Measurements from ENCODE around the gene AGBL2. TPM values are rescaled to one million over a fixed set of nuclear protein-coding genes. Genes with fewer than 3 reads are reported as not detected.
A peak's percentile ranks its signal among the peaks of the same experiment; 100 is the strongest.
"Not testable (repeated sequence)": the region's sequence is repeated elsewhere in the genome, so short reads cannot be mapped to it uniquely, and the experiment has no call there.

Gene AGBL2
- total and polyA plus RNA-seq, 7 experiments from 2014 or later: 0.33 to 11.3 (median 5.9) TPM

DNA sequence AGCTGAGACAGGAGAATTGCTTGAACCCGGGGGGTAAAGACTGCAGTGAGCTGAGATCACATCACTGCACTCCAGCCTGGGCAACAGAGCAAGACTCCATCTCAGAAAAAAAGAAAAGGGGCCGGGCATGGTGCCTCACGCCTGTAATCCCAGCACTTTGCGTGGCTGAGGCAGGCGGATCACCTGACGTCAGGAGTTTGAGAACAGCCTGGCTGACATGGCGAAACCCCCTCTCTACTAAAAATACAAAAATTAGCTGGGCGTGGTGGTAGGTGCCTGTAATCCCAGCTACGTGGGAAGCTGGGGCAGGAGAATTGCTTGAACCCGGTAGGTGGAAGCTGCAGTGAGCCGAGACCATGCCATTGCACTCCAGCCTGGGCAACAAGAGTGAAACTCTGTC, 78.8 kb downstream of the AGBL2 start:
- CTCF ChIA-PET; H3K4me3 ChIP-seq (ENCODE audit: low read length); H3K27me3 Mint-ChIP-seq; intact Hi-C loops (cut with micrococcal nuclease); H3K9me3 ChIP-seq (ENCODE audit: control insufficient read depth in 2 of 3, low read length in 3 of 3); ATAC-seq; H3K4me3 Mint-ChIP-seq; H3K27ac ChIP-seq (ENCODE audit: low read depth, low read length); H3K4me1 ChIP-seq (ENCODE audit: control insufficient read depth in 2 of 2, insufficient read depth in 2 of 2, low read length in 2 of 2); H3K9me3 Mint-ChIP-seq; H3K27me3 ChIP-seq (ENCODE audit: control insufficient read depth in 2 of 2, insufficient read depth in 2 of 2, low read length in 2 of 2); DNase-seq; H3K27ac Mint-ChIP-seq: not testable (repeated sequence)
- Mint-ChIP-seq H3K36me3 (peaks cover 15 to 42% (median 25%) of the 10 kb centered on the region in 5 donors), H3K4me1 (peaks cover 5 to 16% (median 14%) of the 10 kb centered on the region in 7 donors)
- POLR2A ChIA-PET: interaction anchor here (0.6 kb wide), 1 partner anchor 15 kb away, joined by 5 read pairs; no protein-coding TSS in a partner anchor
- H3K36me3 ChIP-seq (ENCODE audit: control insufficient read depth in 2 of 3, insufficient read depth in 3 of 3, low read length in 3 of 3): peaks cover 0 to 41% (median 4%) of the 10 kb centered on the region in 3 experiments

DNA sequence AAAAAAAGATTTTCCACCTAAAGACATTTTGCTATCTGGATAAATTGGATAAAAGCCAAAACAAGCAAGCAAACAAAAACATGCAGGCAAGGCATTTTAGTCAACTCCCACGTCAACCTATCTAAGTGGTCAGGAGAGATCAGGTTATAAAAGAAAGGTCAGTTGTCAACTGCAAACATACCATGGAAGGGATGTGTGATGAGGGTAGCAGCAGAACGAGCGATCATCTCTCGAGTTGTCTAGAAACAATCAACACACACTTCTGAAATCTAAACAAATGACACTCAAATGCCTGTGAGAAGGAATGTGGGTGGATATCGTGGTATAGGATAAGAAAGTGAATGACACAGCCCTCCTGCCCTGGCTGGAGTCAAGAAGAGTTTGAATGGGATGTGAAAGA, 83.7 kb downstream of the AGBL2 start:
- Mint-ChIP-seq H3K27ac (no peak overlapping the region), H3K4me3 (no peak overlapping the region)
- peaks cover 4 to 64% (median 6%) of the 10 kb centered on the region in 3 experiments for H3K36me3 ChIP-seq (ENCODE audit: control insufficient read depth in 2 of 3, insufficient read depth in 3 of 3, low read length in 3 of 3)

GRCh38 chr11:47628026-47628425, 87.1 kb downstream of the AGBL2 start:
- Mint-ChIP-seq H3K36me3 (peaks cover 11 to 46% (median 22%) of the 10 kb centered on the region in 5 donors), H3K27ac (no peak overlapping the region), H3K9me3 (no peaks in the 10 kb centered on the region), H3K4me3 (no peak overlapping the region), H3K4me1 (no peaks in the 10 kb centered on the region), H3K27me3 (no peaks in the 10 kb centered on the region)
- Histone ChIP-seq H3K27ac (ENCODE audit: low read depth, low read length) (no peak overlapping the region), H3K9me3 (ENCODE audit: control insufficient read depth in 2 of 3, low read length in 3 of 3) (no peaks in the 10 kb centered on the region), H3K36me3 (ENCODE audit: control insufficient read depth in 2 of 3, insufficient read depth in 3 of 3, low read length in 3 of 3) (peaks cover 6 to 75% (median 9%) of the 10 kb centered on the region in 3 experiments), H3K4me3 (ENCODE audit: low read length) (no peak overlapping the region), H3K4me1 (ENCODE audit: control insufficient read depth in 2 of 2, insufficient read depth in 2 of 2, low read length in 2 of 2) (no peaks in the 10 kb centered on the region), H3K27me3 (ENCODE audit: control insufficient read depth in 2 of 2, insufficient read depth in 2 of 2, low read length in 2 of 2) (no peaks in the 10 kb centered on the region)
- DNase-seq (no peak), ATAC-seq (no peak)
- intact Hi-C loops (cut with micrococcal nuclease): no loop called here
- POLR2A ChIA-PET: no interaction called here
- CTCF ChIA-PET: no interaction called here

More for the DNA sequence above, 83.7 kb downstream of the AGBL2 start:
- no peak for ATAC-seq
- Mint-ChIP-seq H3K4me1 (no peaks in the 10 kb centered on the region), H3K36me3 (peaks cover 10 to 57% (median 27%) of the 10 kb centered on the region in 5 donors), H3K9me3 (no peaks in the 10 kb centered on the region), H3K27me3 (no peaks in the 10 kb centered on the region)
- Histone ChIP-seq H3K4me3 (ENCODE audit: low read length) (no peak overlapping the region), H3K4me1 (ENCODE audit: control insufficient read depth in 2 of 2, insufficient read depth in 2 of 2, low read length in 2 of 2) (no peaks in the 10 kb centered on the region), H3K27ac (ENCODE audit: low read depth, low read length) (no peak overlapping the region), H3K27me3 (ENCODE audit: control insufficient read depth in 2 of 2, insufficient read depth in 2 of 2, low read length in 2 of 2) (no peaks in the 10 kb centered on the region), H3K9me3 (ENCODE audit: control insufficient read depth in 2 of 3, low read length in 3 of 3) (no peaks in the 10 kb centered on the region)
- ChIA-PET POLR2A (no interaction called here), CTCF (no interaction called here)
- intact Hi-C loops (cut with micrococcal nuclease): no loop called here
- no peak for DNase-seq

- no peak for DNase-seq
- H3K36me3 ChIP-seq (ENCODE audit: control insufficient read depth in 2 of 3, insufficient read depth in 3 of 3, low read length in 3 of 3): peaks cover 6 to 83% (median 12%) of the 10 kb centered on the region in 3 experiments
- CTCF ChIA-PET: interaction anchor here (0.6 kb wide), 1 partner anchor 72 kb away, joined by 4 read pairs; no protein-coding TSS in a partner anchor
- no peaks in the 10 kb centered on the region for H3K4me1 Mint-ChIP-seq
- H3K9me3 Mint-ChIP-seq: no peaks in the 10 kb centered on the region
- no peaks in the 10 kb centered on the region for H3K9me3 ChIP-seq (ENCODE audit: control insufficient read depth in 2 of 3, low read length in 3 of 3)
- peaks cover 5 to 38% (median 21%) of the 10 kb centered on the region in 5 donors for H3K36me3 Mint-ChIP-seq
- intact Hi-C loops (cut with micrococcal nuclease): no loop called here
- H3K4me1 ChIP-seq (ENCODE audit: control insufficient read depth in 2 of 2, insufficient read depth in 2 of 2, low read length in 2 of 2): no peaks in the 10 kb centered on the region
- ATAC-seq: no peak
- no peak overlapping the region for H3K4me3 Mint-ChIP-seq
- H3K27ac Mint-ChIP-seq: no peak overlapping the region
- H3K27me3 ChIP-seq (ENCODE audit: control insufficient read depth in 2 of 2, insufficient read depth in 2 of 2, low read length in 2 of 2): no peaks in the 10 kb centered on the region
- H3K27ac ChIP-seq (ENCODE audit: low read depth, low read length): no peak overlapping the region
- POLR2A ChIA-PET: no interaction called here
- H3K27me3 Mint-ChIP-seq: no peaks in the 10 kb centered on the region
- no peak overlapping the region for H3K4me3 ChIP-seq (ENCODE audit: low read length)
Observed at GRCh38 chr11:47626234-47626633, 88.9 kb downstream of the AGBL2 start.

GRCh38 chr11:47620836-47621378, 94.3 kb downstream of the AGBL2 start:
- Histone ChIP-seq H3K9me3 (ENCODE audit: control insufficient read depth in 2 of 3, low read length in 3 of 3) (no peaks in the 10 kb centered on the region), H3K4me1 (ENCODE audit: control insufficient read depth in 2 of 2, insufficient read depth in 2 of 2, low read length in 2 of 2) (no peaks in the 10 kb centered on the region), H3K4me3 (ENCODE audit: low read length) (no peak overlapping the region), H3K27ac (ENCODE audit: low read depth, low read length) (no peak overlapping the region), H3K36me3 (ENCODE audit: control insufficient read depth in 2 of 3, insufficient read depth in 3 of 3, low read length in 3 of 3) (peaks cover 9 to 51% (median 12%) of the 10 kb centered on the region in 3 experiments), H3K27me3 (ENCODE audit: control insufficient read depth in 2 of 2, insufficient read depth in 2 of 2, low read length in 2 of 2) (no peaks in the 10 kb centered on the region)
- Mint-ChIP-seq H3K36me3 (peaks cover 5 to 15% (median 12%) of the 10 kb centered on the region in 5 donors), H3K4me1 (no peaks in the 10 kb centered on the region), H3K9me3 (no peaks in the 10 kb centered on the region), H3K4me3 (no peak overlapping the region), H3K27ac (peak overlapping the region in 1 of 9 donors; percentile 43), H3K27me3 (no peaks in the 10 kb centered on the region)
- DNase-seq: no peak
- ChIA-PET CTCF (no interaction called here), POLR2A (interaction anchor here (0.6 kb wide), 1 partner anchor 15 kb away, joined by 5 read pairs; no protein-coding TSS in a partner anchor)
- ATAC-seq: no peak
- intact Hi-C loops (cut with micrococcal nuclease): no loop called here

- intact Hi-C loops (cut with micrococcal nuclease): loop anchor here in 1 of 2 donors (10.0 kb wide), 1 partner anchor 113 kb away; no protein-coding TSS in a partner anchor
- ChIA-PET CTCF (no interaction called here), POLR2A (no interaction called here)
- Mint-ChIP-seq H3K27me3 (no peaks in the 10 kb centered on the region), H3K36me3 (peaks cover 0 to 11% (median 7%) of the 10 kb centered on the region in 5 donors), H3K27ac (no peak overlapping the region), H3K9me3 (no peaks in the 10 kb centered on the region), H3K4me3 (no peak overlapping the region), H3K4me1 (no peaks in the 10 kb centered on the region)
- DNase-seq (no peak), ATAC-seq (no peak)
- H3K4me3 ChIP-seq (ENCODE audit: low read length): no peak overlapping the region
- H3K9me3 ChIP-seq (ENCODE audit: control insufficient read depth in 2 of 3, low read length in 3 of 3): no peaks in the 10 kb centered on the region
- no peak overlapping the region for H3K27ac ChIP-seq (ENCODE audit: low read depth, low read length)
- H3K36me3 ChIP-seq (ENCODE audit: control insufficient read depth in 2 of 3, insufficient read depth in 3 of 3, low read length in 3 of 3): peaks cover 6 to 24% (median 9%) of the 10 kb centered on the region in 3 experiments
- H3K27me3 ChIP-seq (ENCODE audit: control insufficient read depth in 2 of 2, insufficient read depth in 2 of 2, low read length in 2 of 2): no peaks in the 10 kb centered on the region
- H3K4me1 ChIP-seq (ENCODE audit: control insufficient read depth in 2 of 2, insufficient read depth in 2 of 2, low read length in 2 of 2): no peaks in the 10 kb centered on the region
Observed at GRCh38 chr11:47617417-47617809, 97.8 kb downstream of the AGBL2 start.

Data from naive thymus-derived CD4-positive, alpha-beta T cell (primary cell).